GM10248 (cell line): ENCODE measurements around the gene JCHAIN.

Experiments
- CTCF ChIA-PET: fragments of 300-600 bp; sonication (Branson Sonifier 250); formaldehyde crosslinking; extraction: SDS; loops from one replicate; lab custom pipeline; 2021; ENCODE audit warnings: antibody characterized with exemption; lab: Yijun Ruan, JAX
- POLR2A ChIA-PET: fragments of 350-650 bp; sonication (Branson Sonifier 250); formaldehyde crosslinking; extraction: SDS; loops from one replicate; lab custom pipeline; 2020; ENCODE audit warnings: antibody characterized with exemption; lab: Yijun Ruan, JAX
- DNase-seq: peaks from one replicate; pipeline ENCODE4 v3.0.0; 2012; ENCODE audit errors: extremely low spot score
- TF ChIP-seq, protein P1 (sequence below): IDR thresholded peaks from 2 replicates; pipeline ENCODE4 v1.5.1; 2012; ENCODE audit warnings: mild to moderate bottlenecking, low read depth; ENCODE audit errors: extremely low read depth, missing control alignments, control extremely low read depth

JCHAIN gene

DNA sequence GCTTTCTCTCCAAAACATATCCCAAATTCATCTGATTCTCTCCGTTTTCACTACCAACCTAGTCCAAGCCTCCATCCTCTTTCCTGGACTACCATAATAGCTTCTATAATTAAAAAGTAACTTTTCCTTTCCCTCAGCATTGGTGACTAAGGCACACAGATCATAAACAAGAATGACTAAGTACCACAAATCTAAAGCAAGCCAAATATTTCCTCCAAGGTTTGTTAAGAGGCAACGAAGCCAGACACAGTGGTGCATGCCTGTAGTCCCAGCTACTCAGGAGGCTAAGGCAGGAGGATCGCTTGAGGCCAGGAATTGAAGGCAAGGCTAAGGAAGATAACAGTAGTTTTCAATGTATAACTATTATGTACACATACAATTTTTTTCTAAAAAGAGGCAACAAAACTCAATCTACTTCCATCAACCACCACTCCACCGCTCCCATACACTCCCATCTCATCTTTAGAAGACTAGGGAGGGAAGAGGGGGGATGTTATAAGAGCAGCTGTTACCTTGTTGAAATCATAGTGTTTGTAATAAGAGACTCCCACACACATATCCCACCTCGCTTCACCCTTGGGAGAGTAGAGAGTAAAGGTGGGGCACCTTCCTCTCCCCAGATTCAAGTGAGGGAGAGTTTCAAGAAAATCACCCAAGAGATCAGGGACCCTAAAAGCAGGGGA is 4.2 kb upstream of the JCHAIN start:
- CTCF ChIA-PET, result interaction anchor here (1.1 to 2.4 kb wide), 8 partner anchors 10 to 275 kb away, joined by 3 to 14 read pairs (median 4); partner anchors contain the start of gene ENAM
- DNase-seq, result no peak
- POLR2A ChIA-PET, result no interaction called here
- TF ChIP-seq, protein P1, sequence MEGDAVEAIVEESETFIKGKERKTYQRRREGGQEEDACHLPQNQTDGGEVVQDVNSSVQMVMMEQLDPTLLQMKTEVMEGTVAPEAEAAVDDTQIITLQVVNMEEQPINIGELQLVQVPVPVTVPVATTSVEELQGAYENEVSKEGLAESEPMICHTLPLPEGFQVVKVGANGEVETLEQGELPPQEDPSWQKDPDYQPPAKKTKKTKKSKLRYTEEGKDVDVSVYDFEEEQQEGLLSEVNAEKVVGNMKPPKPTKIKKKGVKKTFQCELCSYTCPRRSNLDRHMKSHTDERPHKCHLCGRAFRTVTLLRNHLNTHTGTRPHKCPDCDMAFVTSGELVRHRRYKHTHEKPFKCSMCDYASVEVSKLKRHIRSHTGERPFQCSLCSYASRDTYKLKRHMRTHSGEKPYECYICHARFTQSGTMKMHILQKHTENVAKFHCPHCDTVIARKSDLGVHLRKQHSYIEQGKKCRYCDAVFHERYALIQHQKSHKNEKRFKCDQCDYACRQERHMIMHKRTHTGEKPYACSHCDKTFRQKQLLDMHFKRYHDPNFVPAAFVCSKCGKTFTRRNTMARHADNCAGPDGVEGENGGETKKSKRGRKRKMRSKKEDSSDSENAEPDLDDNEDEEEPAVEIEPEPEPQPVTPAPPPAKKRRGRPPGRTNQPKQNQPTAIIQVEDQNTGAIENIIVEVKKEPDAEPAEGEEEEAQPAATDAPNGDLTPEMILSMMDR, result no peak

DNA sequence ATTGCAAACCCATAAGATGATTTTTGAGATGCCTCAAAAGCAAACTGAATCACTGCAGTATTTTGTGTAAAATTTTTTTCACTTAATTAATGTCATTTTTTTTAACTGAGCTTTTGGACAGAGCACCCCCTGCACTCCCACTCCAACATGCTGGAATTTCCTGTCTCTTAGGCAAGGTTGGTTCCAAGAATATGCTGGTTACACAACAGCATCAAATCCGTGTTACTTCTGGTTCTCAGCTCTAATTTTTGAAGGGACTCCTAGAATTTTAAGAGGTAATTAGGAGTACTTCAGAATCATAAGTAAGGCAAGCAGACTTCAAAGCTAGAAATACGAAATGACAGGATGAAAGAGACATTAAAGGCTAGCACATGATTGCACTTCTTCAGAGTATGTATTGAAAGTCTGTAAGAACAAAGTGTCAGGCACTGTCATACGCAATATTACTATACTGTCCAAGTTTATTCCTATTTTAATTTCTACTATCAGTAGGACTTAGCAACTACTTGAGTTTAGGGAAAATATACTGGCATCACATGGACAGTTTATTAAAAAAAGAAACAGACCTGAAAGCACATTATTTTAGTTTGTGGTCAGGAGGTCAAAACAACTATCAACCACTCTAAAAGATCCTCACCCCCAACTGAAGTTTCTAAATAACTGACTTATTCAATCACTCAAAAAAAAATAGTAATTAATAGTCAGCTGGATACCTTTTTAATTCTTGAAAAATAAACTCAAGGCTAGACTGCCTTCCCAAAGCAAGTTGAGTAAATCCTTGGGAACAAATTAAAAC is 1.6 kb upstream of the JCHAIN start:
- POLR2A ChIA-PET, result no interaction called here
- no peak for DNase-seq
- TF ChIP-seq, protein P1, result no peak
- CTCF ChIA-PET, result interaction anchor here (0.9 to 4.3 kb wide), 9 partner anchors 9 to 171 kb away, joined by 3 to 19 read pairs (median 3); partner anchors contain the start of gene ENAM

DNA sequence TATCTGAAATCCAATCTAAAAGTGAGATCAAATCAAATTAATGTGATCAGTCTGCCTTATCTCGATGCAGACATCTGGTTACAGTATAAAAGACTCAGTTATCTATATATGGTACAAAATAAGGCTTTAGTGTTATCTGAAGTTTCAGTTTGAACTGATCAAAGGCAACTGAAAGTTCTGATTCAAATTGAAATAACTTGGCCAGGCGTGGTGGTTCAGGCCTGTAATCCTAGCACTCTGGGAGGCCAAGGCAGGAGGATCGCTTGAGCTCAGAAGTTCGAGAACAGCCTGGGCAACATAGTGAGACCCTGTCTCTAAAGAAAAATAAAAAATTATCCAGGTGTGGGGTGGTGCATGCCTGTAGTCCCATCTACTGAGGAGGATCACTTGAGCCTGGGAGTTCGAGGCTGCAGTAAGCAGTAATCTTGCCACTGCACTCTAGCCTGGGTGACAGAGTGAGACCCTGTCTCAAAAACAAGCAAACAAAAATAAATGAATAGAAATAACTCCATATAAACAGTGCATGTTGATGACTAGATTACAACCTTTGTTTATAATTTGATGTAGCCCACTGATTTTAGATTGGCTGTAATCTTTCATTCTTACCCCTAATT is 4.9 kb downstream of the JCHAIN start:
- peak; percentile 20 for DNase-seq
- ChIA-PET POLR2A (interaction anchor here (1.0 kb wide), 1 partner anchor 15 kb away, joined by 3 read pairs; no protein-coding TSS in a partner anchor), CTCF (interaction anchor here (0.9 to 1.3 kb wide), 4 partner anchors 9 to 28 kb away, joined by 3 to 5 read pairs (median 4); no protein-coding TSS in a partner anchor)

DNA sequence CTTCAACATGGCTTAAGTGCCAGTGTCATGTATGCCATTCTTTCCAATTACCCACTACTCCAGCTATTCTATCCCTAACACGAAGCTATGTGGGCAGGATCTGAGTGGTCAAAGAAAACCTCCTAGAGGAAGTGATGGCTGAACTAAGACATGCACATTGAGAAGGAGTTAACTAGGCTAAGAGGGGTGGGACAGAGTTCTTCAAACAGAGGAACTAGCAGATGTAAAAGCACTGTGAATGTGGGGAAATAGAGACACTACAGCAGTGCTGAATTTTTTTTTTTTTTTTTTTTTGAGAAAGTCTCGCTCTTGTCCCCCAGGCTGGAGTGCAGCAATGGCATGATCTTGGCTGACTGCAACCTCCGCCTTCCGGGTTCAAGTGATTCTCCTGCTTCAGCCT is 6.2 kb downstream of the JCHAIN start:
- DNase-seq, result no peak
- CTCF ChIA-PET, result interaction anchor here (0.9 to 1.3 kb wide), 4 partner anchors 8 to 70 kb away, joined by 3 to 5 read pairs (median 4); no protein-coding TSS in a partner anchor
- TF ChIP-seq, protein P1, result no peak
- POLR2A ChIA-PET, result no interaction called here

DNA sequence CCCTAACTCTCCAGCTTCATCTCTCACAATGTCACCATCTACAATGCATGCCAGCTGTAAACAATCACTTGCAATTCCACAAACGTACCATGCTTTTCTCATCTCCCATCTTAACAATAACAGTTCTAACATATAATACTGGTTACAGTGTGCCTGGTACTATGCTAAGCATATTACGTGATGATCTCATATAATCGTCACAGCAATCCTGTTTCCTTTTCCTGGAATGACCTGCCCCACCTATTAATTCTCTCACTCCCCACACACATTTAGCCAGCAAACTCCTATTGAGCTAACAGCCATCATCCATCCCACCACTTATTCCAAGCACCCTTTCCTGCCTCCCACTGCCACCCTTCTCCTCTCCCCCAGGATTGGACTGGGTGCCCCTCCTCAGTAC is 7.9 kb downstream of the JCHAIN start:
- no peak for DNase-seq
- ChIA-PET CTCF (interaction anchor here (1.5 to 2.7 kb wide), 2 partner anchors 8 to 31 kb away, joined by 7 to 18 read pairs; partner anchors contain the start of gene JCHAIN), POLR2A (no interaction called here)
- TF ChIP-seq, protein P1, result no peak

DNA sequence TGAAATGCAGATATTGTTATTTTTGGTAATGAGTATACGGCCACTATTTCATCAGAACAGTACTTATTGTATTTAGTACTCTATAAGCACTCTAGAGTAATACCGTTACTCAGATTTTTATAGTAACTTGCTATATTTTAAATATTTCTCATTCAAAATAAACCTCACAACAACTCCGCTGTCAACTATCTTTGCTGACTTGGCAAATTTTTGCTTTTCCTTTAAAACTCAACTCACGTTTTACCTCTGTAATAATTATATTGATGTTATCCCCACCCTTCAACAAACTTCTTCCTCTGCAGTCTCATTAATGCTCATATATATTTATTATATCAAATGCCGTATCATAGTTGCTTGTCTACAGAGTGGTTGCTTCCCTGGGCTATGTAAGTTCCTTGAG is 9.0 kb downstream of the JCHAIN start:
- ChIA-PET CTCF (interaction anchor here (0.7 to 2.7 kb wide), 5 partner anchors 9 to 353 kb away, joined by 3 to 18 read pairs (median 3); partner anchors contain the start of gene JCHAIN), POLR2A (no interaction called here)
- no peak for DNase-seq
- TF ChIP-seq, protein P1, result no peak
